GM10266 (cell line): ENCODE data around the gene IGSF9.

Source experiments
- DNase-seq: peaks from one replicate; pipeline ENCODE4 v3.0.0; 2012; ENCODE audit errors: extremely low spot score
- TF ChIP-seq, protein P1 (sequence below): IDR thresholded peaks from 2 replicates; pipeline ENCODE4 v1.5.1; 2012; ENCODE audit warnings: mild to moderate bottlenecking, low read depth; ENCODE audit not compliant: control insufficient read depth, insufficient read depth; ENCODE audit errors: missing control alignments

Gene IGSF9

GRCh38 chr1:159981351-159982055, 36.1 kb upstream of the IGSF9 start:
- TF ChIP-seq, protein P1, sequence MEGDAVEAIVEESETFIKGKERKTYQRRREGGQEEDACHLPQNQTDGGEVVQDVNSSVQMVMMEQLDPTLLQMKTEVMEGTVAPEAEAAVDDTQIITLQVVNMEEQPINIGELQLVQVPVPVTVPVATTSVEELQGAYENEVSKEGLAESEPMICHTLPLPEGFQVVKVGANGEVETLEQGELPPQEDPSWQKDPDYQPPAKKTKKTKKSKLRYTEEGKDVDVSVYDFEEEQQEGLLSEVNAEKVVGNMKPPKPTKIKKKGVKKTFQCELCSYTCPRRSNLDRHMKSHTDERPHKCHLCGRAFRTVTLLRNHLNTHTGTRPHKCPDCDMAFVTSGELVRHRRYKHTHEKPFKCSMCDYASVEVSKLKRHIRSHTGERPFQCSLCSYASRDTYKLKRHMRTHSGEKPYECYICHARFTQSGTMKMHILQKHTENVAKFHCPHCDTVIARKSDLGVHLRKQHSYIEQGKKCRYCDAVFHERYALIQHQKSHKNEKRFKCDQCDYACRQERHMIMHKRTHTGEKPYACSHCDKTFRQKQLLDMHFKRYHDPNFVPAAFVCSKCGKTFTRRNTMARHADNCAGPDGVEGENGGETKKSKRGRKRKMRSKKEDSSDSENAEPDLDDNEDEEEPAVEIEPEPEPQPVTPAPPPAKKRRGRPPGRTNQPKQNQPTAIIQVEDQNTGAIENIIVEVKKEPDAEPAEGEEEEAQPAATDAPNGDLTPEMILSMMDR, result no peak
- DNase-seq, result no peak

DNA sequence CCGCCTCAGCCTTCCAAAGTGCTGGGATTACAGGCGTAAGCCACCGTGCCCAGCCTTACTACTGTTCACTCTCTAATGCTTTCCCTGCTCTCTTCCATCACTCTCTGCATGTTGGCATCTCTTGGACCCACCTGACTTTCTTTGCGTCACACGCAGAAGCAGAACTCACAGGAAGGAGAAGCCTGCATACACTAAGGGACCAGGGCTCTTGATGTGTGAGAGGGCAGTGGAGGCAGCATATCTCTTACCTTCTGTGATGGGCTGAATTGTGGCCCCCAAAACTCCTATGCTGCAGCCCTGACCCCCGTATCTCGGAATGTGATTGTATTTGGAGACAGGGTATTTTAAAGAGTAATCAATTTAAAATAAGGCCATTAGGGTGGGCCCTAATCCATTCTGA, 35.4 kb upstream of the IGSF9 start:
- DNase-seq, result no peak

DNA sequence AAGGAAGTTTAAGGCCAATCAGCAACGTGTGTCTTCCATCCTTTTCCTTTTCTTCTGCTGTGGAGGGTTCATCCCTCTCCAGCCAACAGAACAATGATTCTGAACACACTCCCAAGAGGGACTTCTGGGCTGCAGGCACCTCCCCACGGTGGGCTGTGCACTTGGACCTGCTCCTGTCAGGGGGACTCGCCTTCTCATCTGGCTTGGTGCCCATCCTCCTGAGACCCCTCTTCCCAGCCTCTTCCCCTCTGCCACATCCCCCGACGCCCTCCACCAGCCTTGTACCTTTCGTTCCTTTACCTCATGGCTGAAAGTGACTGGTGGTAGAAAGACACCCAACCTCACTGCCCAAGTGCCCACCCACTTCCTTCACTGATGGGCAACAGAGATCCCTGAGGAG, 34.7 kb upstream of the IGSF9 start:
- DNase-seq, result no peak
- TF ChIP-seq, protein P1, result no peak

More for the DNA sequence above, 35.4 kb upstream of the IGSF9 start:
- TF ChIP-seq, protein P1, result no peak

GRCh38 chr1:159979257-159979656, 33.8 kb upstream of the IGSF9 start:
- no peak for DNase-seq
- TF ChIP-seq, protein P1, result no peak

GRCh38 chr1:159978107-159978398, 32.6 kb upstream of the IGSF9 start:
- TF ChIP-seq, protein P1, result no peak

DNA sequence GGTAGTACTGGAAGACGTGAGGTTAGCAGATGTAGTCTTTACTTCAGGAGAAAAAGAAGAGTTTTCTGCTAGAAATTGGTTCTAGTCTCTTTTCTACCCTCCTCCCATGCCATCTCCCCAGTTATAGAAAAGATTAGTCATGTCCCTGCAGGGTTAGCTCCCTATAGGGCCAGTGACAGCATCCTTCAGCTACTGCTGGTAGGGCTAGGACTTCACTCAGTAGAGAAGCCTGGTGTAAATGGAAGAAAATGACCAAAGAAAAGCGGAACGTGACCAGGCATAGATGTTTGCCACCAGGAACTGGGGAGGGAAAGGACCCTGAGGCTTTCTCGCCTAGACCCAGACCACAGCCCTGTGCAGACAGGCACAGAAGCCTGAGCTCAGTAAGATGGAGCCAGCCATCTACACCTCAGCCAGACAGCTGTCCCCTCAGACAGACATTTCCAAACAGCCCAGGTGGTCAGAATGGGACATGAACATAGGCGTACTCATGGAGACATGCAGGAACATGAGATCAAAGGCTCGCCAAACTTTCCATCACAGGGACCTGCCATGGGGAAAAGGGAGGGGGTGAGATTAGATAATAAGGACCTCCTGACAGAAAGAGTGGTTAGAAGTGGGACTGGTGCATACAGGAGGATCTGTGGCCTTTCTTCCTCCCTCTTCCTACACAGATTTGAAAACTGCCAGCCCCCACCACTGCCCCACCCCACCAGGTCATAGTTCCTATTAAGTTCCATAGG, 32.1 kb upstream of the IGSF9 start:
- TF ChIP-seq, protein P1, result no peak
- no peak for DNase-seq

More at GRCh38 chr1:159978107-159978398, 32.6 kb upstream of the IGSF9 start:
- no peak for DNase-seq

GRCh38 chr1:159974350-159974965, 29.0 kb upstream of the IGSF9 start:
- DNase-seq, result no peak
- TF ChIP-seq, protein P1, result no peak
